Right lobe of liver (tissue), 6 donors: ENCODE measurements around the gene RBKS. TPM values are rescaled to one million over a fixed set of nuclear protein-coding genes. Genes with fewer than 3 reads are reported as not detected.

ENCODE experiments used
- ATAC-seq, 4 donors: fragments of 200-7000 bp; cut with Tn5 transposase; one replicate each; pipeline ENCODE4 v1.9.1; 2020; ENCODE audit warnings: mild to moderate bottlenecking in 4 of 4, moderate library complexity in 4 of 4
- DNase-seq, 3 donors: peaks; one replicate each; pipeline ENCODE4 v3.0.0-alpha.2; 2020
- H3K27ac ChIP-seq, 3 donors: fragments of 200-600 bp; one replicate each; pipeline ENCODE4 v1.8.0; 2022
- H3K27me3 ChIP-seq, 2 donors: fragments of 200-600 bp; one replicate each; pipeline ENCODE4 v1.8.0; 2022
- H3K36me3 ChIP-seq, 4 donors: fragments of 200-600 bp; sonication (generic) in 1 of 4; one replicate each; pipeline versions ENCODE4 v1.5.1 to v1.8.0; 2017 to 2022; ENCODE audit warnings: control low read depth in 1 of 4
- H3K4me1 ChIP-seq, 4 donors: fragments of 200-600 bp; sonication (generic) in 1 of 4; one replicate each; pipeline versions ENCODE4 v1.5.1 to v1.8.0; 2017 to 2022; ENCODE audit warnings: control low read depth in 1 of 4
- H3K4me3 ChIP-seq, 3 donors: fragments of 200-600 bp; one replicate each; pipeline ENCODE4 v1.8.0; 2022
- H3K9me3 ChIP-seq, 4 donors: fragments of 200-600 bp; sonication (generic) in 1 of 4; one replicate each; pipeline versions ENCODE4 v1.5.1 to v1.8.0; 2017 to 2022; ENCODE audit warnings: control low read depth in 1 of 4
- CTCF ChIP-seq, 4 donors: fragments of 200-600 bp in 3 of 4; fragments of 450-650 bp in 1 of 4; IDR thresholded peaks; one replicate each; pipeline versions ENCODE4 v1.5.1 to v1.8.0; 2016 to 2022; ENCODE audit warnings: antibody characterized with exemption in 4 of 4, mild to moderate bottlenecking in 2 of 4
- POLR2A ChIP-seq: fragments of 450-650 bp; IDR thresholded peaks from one replicate; pipeline ENCODE4 v1.6.1; 2017; ENCODE audit warnings: antibody characterized with exemption, mild to moderate bottlenecking
- WGBS: methylation state at CpG from one replicate; pipeline ENCODE4 v1.1.6; 2018; ENCODE audit warnings: low coverage, low lambda C conversion rate; ENCODE audit not compliant: insufficient coverage; ENCODE audit errors: missing lambda C conversion rate; 5-methylcytosine and 5-hydroxymethylcytosine counted together
- intact Hi-C, 2 donors: fragments of 100-400 bp; cut with DNase I; formaldehyde crosslinking; loops; one replicate each; pipeline versions ENCODE4 v1.11.2 to v1.14.1; 2022
- total RNA-seq, 6 experiments: library from RNA; depleted of rRNA in 2 of 6; stranded (reverse); fragments of >200 nt in 2 of 6; fragmentation: NEBNext Ultra II Directional in 3 of 6; extraction: Animal tissue kit (Norgen Biotek cat#: 25700) in 3 of 6; gene quantifications; one replicate each; pipeline versions ENCODE4 v1.1.0 to v1.2.4, GENCODE V29; 2016 to 2023
- donor health status: DM: no; HTN: yes; CAD: no.
- donor health status: DM: no; HTN: no; CAD: no.
- donor health status: DM: no; HTN: no; CAD: no.
- donor health status: DM: no; HTN: yes; CAD: no.
- donor health status: DM: no; HTN: yes; CAD: no.

RBKS gene
- total RNA-seq, 6 experiments from 2014 or later, result 13.5 to 18.6 (median 16.0) TPM

- no peaks in the 10 kb centered on the region for H3K36me3 ChIP-seq
- ATAC-seq (no peak), DNase-seq (no peak)
- intact Hi-C loops, result no loop called here
- no peak overlapping the region for H3K4me3 ChIP-seq
- H3K9me3 ChIP-seq, result no peaks in the 10 kb centered on the region
- no peaks in the 10 kb centered on the region for H3K4me1 ChIP-seq
- 64% methylated on average over 3 of the region's 3 CpGs for WGBS
- H3K27me3 ChIP-seq, result no peaks in the 10 kb centered on the region
- no peak overlapping the region for H3K27ac ChIP-seq
- no peak for TF ChIP-seq POLR2A
- no peak for TF ChIP-seq CTCF (IDR thresholded peaks at IDR 0.05)
Observed at GRCh38 chr2:27839022-27839618, 51.1 kb downstream of the RBKS start.

DNA sequence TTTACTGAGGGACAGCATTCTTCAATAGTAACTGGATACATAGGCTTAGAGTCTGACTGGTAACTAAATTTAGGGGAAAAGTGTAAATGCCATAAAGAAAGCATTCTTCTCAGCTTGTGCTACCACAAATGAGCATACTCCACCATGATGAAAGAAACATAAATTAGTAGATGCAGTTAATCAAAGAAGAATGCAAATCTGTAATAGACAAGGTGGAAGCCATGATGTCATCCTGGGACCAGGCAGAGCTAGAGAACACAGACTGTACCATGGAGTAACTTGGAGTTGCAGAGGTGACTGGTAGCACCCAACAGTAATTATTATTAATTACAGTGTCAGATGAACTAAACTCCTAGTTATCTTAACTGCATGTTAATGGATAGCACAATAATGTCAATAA lies 51.7 kb downstream of the RBKS start:
- no peak for ATAC-seq
- Histone ChIP-seq H3K36me3 (no peaks in the 10 kb centered on the region), H3K4me1 (no peaks in the 10 kb centered on the region), H3K4me3 (no peak overlapping the region), H3K27me3 (no peaks in the 10 kb centered on the region), H3K27ac (no peak overlapping the region), H3K9me3 (no peaks in the 10 kb centered on the region)
- no peak for TF ChIP-seq CTCF (IDR thresholded peaks at IDR 0.05)
- TF ChIP-seq POLR2A, result no peak
- intact Hi-C loops, result no loop called here
- DNase-seq, result no peak

DNA sequence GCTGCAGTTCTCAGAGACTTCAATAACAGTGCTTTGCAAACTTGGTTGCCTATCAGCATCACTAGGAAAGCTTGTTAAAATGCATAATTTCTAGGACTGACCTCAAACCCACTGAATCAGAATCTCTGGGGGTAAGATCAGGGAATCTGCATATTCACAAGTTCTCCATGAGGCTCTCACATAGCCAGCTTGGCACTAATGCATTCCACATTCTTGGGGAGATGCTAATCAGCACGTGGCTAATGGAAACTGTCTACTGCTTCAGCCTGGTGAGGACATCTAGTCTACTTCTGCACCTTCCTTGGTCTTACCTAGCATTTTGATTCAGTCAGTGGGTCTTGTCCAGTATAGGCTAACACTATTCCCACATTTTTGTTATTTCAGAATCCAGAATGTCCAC lies 56.3 kb downstream of the RBKS start:
- Histone ChIP-seq H3K4me1 (no peaks in the 10 kb centered on the region), H3K27me3 (no peaks in the 10 kb centered on the region), H3K36me3 (peaks cover 0 to 7% (median 2%) of the 10 kb centered on the region in 4 donors), H3K4me3 (no peak overlapping the region), H3K9me3 (peaks cover 0 to 5% (median 0%) of the 10 kb centered on the region in 4 donors), H3K27ac (no peak overlapping the region)
- 100% methylated on average over 1 of the region's 1 CpG for WGBS
- DNase-seq, result no peak
- TF ChIP-seq POLR2A, result no peak
- TF ChIP-seq CTCF (IDR thresholded peaks at IDR 0.05), result no peak
- intact Hi-C loops, result no loop called here
- ATAC-seq, result no peak

GRCh38 chr2:27832396-27832795 lies 57.8 kb downstream of the RBKS start:
- DNase-seq, result no peak
- Histone ChIP-seq H3K36me3 (peaks cover 0 to 7% (median 2%) of the 10 kb centered on the region in 4 donors), H3K27me3 (no peaks in the 10 kb centered on the region), H3K4me1 (no peaks in the 10 kb centered on the region), H3K9me3 (peaks cover 0 to 5% (median 0%) of the 10 kb centered on the region in 4 donors), H3K27ac (no peak overlapping the region), H3K4me3 (no peak overlapping the region)
- TF ChIP-seq CTCF (IDR thresholded peaks at IDR 0.05), result no peak
- TF ChIP-seq POLR2A, result no peak
- 62% methylated on average over 2 of the region's 2 CpGs for WGBS
- intact Hi-C loops, result no loop called here
- no peak for ATAC-seq
